ENCODE results near the gene IP6K1. TPM values are rescaled to one million over a fixed set of nuclear protein-coding genes. Genes with fewer than 3 reads are reported as not detected.

IP6K1 gene
- total RNA-seq, 1 experiment from 2014 or later, result 32.2 TPM

GRCh38 chr3:49793486-49794085 is 7.2 kb upstream of the IP6K1 start:
- ChIA-PET CTCF (interaction anchor here (1.5 kb wide), 1 partner anchor 9 kb away, joined by 4 read pairs; no protein-coding TSS in a partner anchor), POLR2A (no interaction called here)
- ATAC-seq (no peak), DNase-seq (ENCODE audit: low spot score) (no peak)
- H3K27ac Mint-ChIP-seq, result no peak overlapping the region
- H3K36me3 Mint-ChIP-seq, result no peaks in the 10 kb centered on the region
- H3K9me3 Mint-ChIP-seq, result no peaks in the 10 kb centered on the region
- H3K27me3 Mint-ChIP-seq (ENCODE audit: low read depth), result peaks cover 11% of the 10 kb centered on the region
- no peak overlapping the region for H3K4me3 Mint-ChIP-seq
- H3K4me1 Mint-ChIP-seq, result peaks cover 3% of the 10 kb centered on the region; the same call in 1 of the 2 replicates
- TF ChIP-seq, protein P1, sequence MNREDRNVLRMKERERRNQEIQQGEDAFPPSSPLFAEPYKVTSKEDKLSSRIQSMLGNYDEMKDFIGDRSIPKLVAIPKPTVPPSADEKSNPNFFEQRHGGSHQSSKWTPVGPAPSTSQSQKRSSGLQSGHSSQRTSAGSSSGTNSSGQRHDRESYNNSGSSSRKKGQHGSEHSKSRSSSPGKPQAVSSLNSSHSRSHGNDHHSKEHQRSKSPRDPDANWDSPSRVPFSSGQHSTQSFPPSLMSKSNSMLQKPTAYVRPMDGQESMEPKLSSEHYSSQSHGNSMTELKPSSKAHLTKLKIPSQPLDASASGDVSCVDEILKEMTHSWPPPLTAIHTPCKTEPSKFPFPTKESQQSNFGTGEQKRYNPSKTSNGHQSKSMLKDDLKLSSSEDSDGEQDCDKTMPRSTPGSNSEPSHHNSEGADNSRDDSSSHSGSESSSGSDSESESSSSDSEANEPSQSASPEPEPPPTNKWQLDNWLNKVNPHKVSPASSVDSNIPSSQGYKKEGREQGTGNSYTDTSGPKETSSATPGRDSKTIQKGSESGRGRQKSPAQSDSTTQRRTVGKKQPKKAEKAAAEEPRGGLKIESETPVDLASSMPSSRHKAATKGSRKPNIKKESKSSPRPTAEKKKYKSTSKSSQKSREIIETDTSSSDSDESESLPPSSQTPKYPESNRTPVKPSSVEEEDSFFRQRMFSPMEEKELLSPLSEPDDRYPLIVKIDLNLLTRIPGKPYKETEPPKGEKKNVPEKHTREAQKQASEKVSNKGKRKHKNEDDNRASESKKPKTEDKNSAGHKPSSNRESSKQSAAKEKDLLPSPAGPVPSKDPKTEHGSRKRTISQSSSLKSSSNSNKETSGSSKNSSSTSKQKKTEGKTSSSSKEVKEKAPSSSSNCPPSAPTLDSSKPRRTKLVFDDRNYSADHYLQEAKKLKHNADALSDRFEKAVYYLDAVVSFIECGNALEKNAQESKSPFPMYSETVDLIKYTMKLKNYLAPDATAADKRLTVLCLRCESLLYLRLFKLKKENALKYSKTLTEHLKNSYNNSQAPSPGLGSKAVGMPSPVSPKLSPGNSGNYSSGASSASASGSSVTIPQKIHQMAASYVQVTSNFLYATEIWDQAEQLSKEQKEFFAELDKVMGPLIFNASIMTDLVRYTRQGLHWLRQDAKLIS (CRISPR knock-in tag; IDR thresholded peaks at IDR 0.05; ENCODE audit: borderline replicate concordance), result no peak
- TF ChIP-seq ZNF219 (CRISPR knock-in tag; IDR thresholded peaks at IDR 0.05; ENCODE audit: borderline replicate concordance) (no peak), ZNF532 (CRISPR knock-in tag; IDR thresholded peaks at IDR 0.05; ENCODE audit: borderline replicate concordance) (no peak), CREM (CRISPR knock-in tag; IDR thresholded peaks at IDR 0.05) (no peak), JAZF1 (CRISPR knock-in tag; IDR thresholded peaks at IDR 0.05) (no peak), ZNF423 (CRISPR knock-in tag; IDR thresholded peaks at IDR 0.05) (no peak), MYBL2 (CRISPR knock-in tag; IDR thresholded peaks at IDR 0.05) (no peak), JUN (CRISPR knock-in tag; IDR thresholded peaks at IDR 0.05) (no peak), RORB (CRISPR knock-in tag; IDR thresholded peaks at IDR 0.05) (no peak), TEAD4 (CRISPR knock-in tag; IDR thresholded peaks at IDR 0.05) (no peak), FOXP1 (CRISPR knock-in tag; IDR thresholded peaks at IDR 0.05; ENCODE audit: borderline replicate concordance) (no peak), ZNF396 (CRISPR knock-in tag; IDR thresholded peaks at IDR 0.05; ENCODE audit: borderline replicate concordance) (no peak), ESRRA (CRISPR knock-in tag; IDR thresholded peaks at IDR 0.05; ENCODE audit: borderline replicate concordance) (no peak), ZNF263 (CRISPR knock-in tag; IDR thresholded peaks at IDR 0.05; ENCODE audit: low read depth) (no peak)
- TF ChIP-seq, protein P2, sequence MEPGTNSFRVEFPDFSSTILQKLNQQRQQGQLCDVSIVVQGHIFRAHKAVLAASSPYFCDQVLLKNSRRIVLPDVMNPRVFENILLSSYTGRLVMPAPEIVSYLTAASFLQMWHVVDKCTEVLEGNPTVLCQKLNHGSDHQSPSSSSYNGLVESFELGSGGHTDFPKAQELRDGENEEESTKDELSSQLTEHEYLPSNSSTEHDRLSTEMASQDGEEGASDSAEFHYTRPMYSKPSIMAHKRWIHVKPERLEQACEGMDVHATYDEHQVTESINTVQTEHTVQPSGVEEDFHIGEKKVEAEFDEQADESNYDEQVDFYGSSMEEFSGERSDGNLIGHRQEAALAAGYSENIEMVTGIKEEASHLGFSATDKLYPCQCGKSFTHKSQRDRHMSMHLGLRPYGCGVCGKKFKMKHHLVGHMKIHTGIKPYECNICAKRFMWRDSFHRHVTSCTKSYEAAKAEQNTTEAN (CRISPR knock-in tag; IDR thresholded peaks at IDR 0.05), result no peak
- TF ChIP-seq, protein P3, sequence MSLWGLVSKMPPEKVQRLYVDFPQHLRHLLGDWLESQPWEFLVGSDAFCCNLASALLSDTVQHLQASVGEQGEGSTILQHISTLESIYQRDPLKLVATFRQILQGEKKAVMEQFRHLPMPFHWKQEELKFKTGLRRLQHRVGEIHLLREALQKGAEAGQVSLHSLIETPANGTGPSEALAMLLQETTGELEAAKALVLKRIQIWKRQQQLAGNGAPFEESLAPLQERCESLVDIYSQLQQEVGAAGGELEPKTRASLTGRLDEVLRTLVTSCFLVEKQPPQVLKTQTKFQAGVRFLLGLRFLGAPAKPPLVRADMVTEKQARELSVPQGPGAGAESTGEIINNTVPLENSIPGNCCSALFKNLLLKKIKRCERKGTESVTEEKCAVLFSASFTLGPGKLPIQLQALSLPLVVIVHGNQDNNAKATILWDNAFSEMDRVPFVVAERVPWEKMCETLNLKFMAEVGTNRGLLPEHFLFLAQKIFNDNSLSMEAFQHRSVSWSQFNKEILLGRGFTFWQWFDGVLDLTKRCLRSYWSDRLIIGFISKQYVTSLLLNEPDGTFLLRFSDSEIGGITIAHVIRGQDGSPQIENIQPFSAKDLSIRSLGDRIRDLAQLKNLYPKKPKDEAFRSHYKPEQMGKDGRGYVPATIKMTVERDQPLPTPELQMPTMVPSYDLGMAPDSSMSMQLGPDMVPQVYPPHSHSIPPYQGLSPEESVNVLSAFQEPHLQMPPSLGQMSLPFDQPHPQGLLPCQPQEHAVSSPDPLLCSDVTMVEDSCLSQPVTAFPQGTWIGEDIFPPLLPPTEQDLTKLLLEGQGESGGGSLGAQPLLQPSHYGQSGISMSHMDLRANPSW (CRISPR knock-in tag; conservative IDR thresholded peaks at IDR 0.05; ENCODE audit: low read depth), result no peak
